ENCODE results near the gene PLCB3. TPM values are rescaled to one million over a fixed set of nuclear protein-coding genes. Genes with fewer than 3 reads are reported as not detected.
"Not testable (repeated sequence)": the region's sequence is repeated elsewhere in the genome, so short reads cannot be mapped to it uniquely, and the experiment has no call there.

Gene PLCB3
- polyA plus RNA-seq, 5 donors: 15.7 to 25.9 (median 18.7) TPM

- DNase-seq: no peak
Observed at GRCh38 chr11:64303109-64304031, 52.0 kb downstream of the PLCB3 start.

- no peak for DNase-seq
Observed at GRCh38 chr11:64304032-64304315, 52.6 kb downstream of the PLCB3 start.

GRCh38 chr11:64304316-64305072 lies 53.2 kb downstream of the PLCB3 start:
- DNase-seq: peak; percentile 76 to 79

GRCh38 chr11:64305075-64305690 lies 53.9 kb downstream of the PLCB3 start, which contains the start of gene ESRRA:
ESRRA (plus strand) TSS chr11:64305524; CDS start chr11:64307180, 1,656 bp downstream.
- peak; percentile 98 to 99 for DNase-seq

GRCh38 chr11:64305691-64306562 lies 54.6 kb downstream of the PLCB3 start:
- no peak for DNase-seq

GRCh38 chr11:64306563-64306875 lies 55.2 kb downstream of the PLCB3 start:
- DNase-seq: no peak

- no peak for DNase-seq
Observed at GRCh38 chr11:64306876-64307622, 55.7 kb downstream of the PLCB3 start.

- not testable (repeated sequence) for DNase-seq
Observed at GRCh38 chr11:64307795-64308194, 56.5 kb downstream of the PLCB3 start.

GRCh38 chr11:64312947-64313346 lies 61.6 kb downstream of the PLCB3 start:
- DNase-seq: no peak

- DNase-seq: no peak
Observed at GRCh38 chr11:64313491-64314145, 62.3 kb downstream of the PLCB3 start.

- no peak for DNase-seq
Observed at GRCh38 chr11:64314146-64314804, 62.9 kb downstream of the PLCB3 start.

- DNase-seq: no peak
Observed at GRCh38 chr11:64314805-64315561, 63.7 kb downstream of the PLCB3 start.

- not testable (repeated sequence) for DNase-seq
Observed at GRCh38 chr11:64315667-64316526, 64.6 kb downstream of the PLCB3 start.

- DNase-seq: no peak
Observed at GRCh38 chr11:64316672-64317324, 65.5 kb downstream of the PLCB3 start.

GRCh38 chr11:64317325-64317960 lies 66.1 kb downstream of the PLCB3 start, which contains the start of gene TRMT112:
TRMT112 (minus strand) TSS chr11:64317559; CDS start chr11:64317526, 33 bp downstream.
- DNase-seq: peak; percentile 91 to 95

- peak; percentile 96 to 97 for DNase-seq
Observed at GRCh38 chr11:64317961-64318765, 66.8 kb downstream of the PLCB3 start, which contains the start of gene PRDX5. PRDX5 (plus strand) TSS chr11:64318121; CDS start chr11:64318216, 95 bp downstream.
